BE2C (cell line): ENCODE data around the gene TEX14.

Experiments used
- DNase-seq: peaks from one replicate; pipeline ENCODE4 v3.0.0-alpha.2; 2020
- H3K27me3 ChIP-seq: fragments of 250-450 bp; sonication (Bioruptor Pico); 2 replicates; pipeline ENCODE4 v1.5.1; 2020; ENCODE audit warnings: mild to moderate bottlenecking
- H3K36me3 ChIP-seq: fragments of 250-450 bp; sonication (Bioruptor Pico); 2 replicates; pipeline ENCODE4 v1.5.1; 2020; ENCODE audit warnings: mild to moderate bottlenecking
- H3K4me1 ChIP-seq: fragments of 250-450 bp; sonication (Bioruptor Pico); 2 replicates; pipeline ENCODE4 v1.5.1; 2020
- H3K4me3 ChIP-seq: 2 replicates; pipeline ENCODE4 v1.5.1; 2011; ENCODE audit warnings: low read depth, low read length
- H3K9me3 ChIP-seq: fragments of 250-450 bp; sonication (Bioruptor Pico); 2 replicates; pipeline ENCODE4 v1.5.1; 2020
- CTCF ChIP-seq: IDR thresholded peaks from 2 replicates; pipeline ENCODE4 v1.5.1; 2012; ENCODE audit warnings: mild to moderate bottlenecking, low read depth, low read length

Gene TEX14

GRCh38 chr17:58617563-58617962 is 74.3 kb downstream of the TEX14 start:
- no peak for DNase-seq
- Histone ChIP-seq H3K9me3 (no peaks in the 10 kb centered on the region), H3K36me3 (no peaks in the 10 kb centered on the region), H3K27me3 (no peaks in the 10 kb centered on the region), H3K4me3 (no peak overlapping the region), H3K4me1 (no peaks in the 10 kb centered on the region)
- TF ChIP-seq CTCF: no peak

- Histone ChIP-seq H3K27me3 (no peaks in the 10 kb centered on the region), H3K36me3 (no peaks in the 10 kb centered on the region), H3K4me1 (no peaks in the 10 kb centered on the region), H3K9me3 (no peaks in the 10 kb centered on the region), H3K4me3 (no peak overlapping the region)
- no peak for DNase-seq
- TF ChIP-seq CTCF: no peak
These were observed 75.8 kb downstream of the TEX14 start for GRCh38 chr17:58615768-58616659.

- TF ChIP-seq CTCF: no peak
- DNase-seq: no peak
- no peaks in the 10 kb centered on the region for H3K36me3 ChIP-seq
- no peak overlapping the region for H3K4me3 ChIP-seq
- H3K4me1 ChIP-seq: no peaks in the 10 kb centered on the region
- H3K9me3 ChIP-seq: no peaks in the 10 kb centered on the region
- H3K27me3 ChIP-seq: no peaks in the 10 kb centered on the region
These were observed 76.9 kb downstream of the TEX14 start for GRCh38 chr17:58614859-58615459.

- no peak for DNase-seq
- no peak for TF ChIP-seq CTCF
These were observed 80.5 kb downstream of the TEX14 start for GRCh38 chr17:58611331-58611730.

GRCh38 chr17:58606934-58607333 is 84.9 kb downstream of the TEX14 start:
- Histone ChIP-seq H3K4me1 (no peaks in the 10 kb centered on the region), H3K4me3 (no peak overlapping the region), H3K9me3 (no peaks in the 10 kb centered on the region), H3K27me3 (no peaks in the 10 kb centered on the region), H3K36me3 (no peaks in the 10 kb centered on the region)
- no peak for DNase-seq
- TF ChIP-seq CTCF: no peak

More at GRCh38 chr17:58611331-58611730, 80.5 kb downstream of the TEX14 start:
- Histone ChIP-seq H3K27me3 (no peaks in the 10 kb centered on the region), H3K4me1 (no peaks in the 10 kb centered on the region), H3K9me3 (no peaks in the 10 kb centered on the region), H3K36me3 (no peaks in the 10 kb centered on the region), H3K4me3 (no peak overlapping the region)

- H3K4me1 ChIP-seq: no peaks in the 10 kb centered on the region
- TF ChIP-seq CTCF: no peak
- no peaks in the 10 kb centered on the region for H3K36me3 ChIP-seq
- no peaks in the 10 kb centered on the region for H3K27me3 ChIP-seq
- H3K4me3 ChIP-seq: no peak overlapping the region
- DNase-seq: no peak
- H3K9me3 ChIP-seq: no peaks in the 10 kb centered on the region
These were observed 85.9 kb downstream of the TEX14 start for GRCh38 chr17:58605986-58606385.
